PC-9 (cell line): ENCODE measurements around the gene PIEZO2. TPM values are rescaled to one million over a fixed set of nuclear protein-coding genes. Genes with fewer than 3 reads are reported as not detected.

Experiments
- BruUV-seq: library from RNA; stranded (reverse); fragments of 400-500 nt; replicated peaks from 2 replicates; lab custom pipeline; 2021; lab: Mats Ljungman, UMichigan
- CTCF ChIA-PET: fragments of 300-600 bp; sonication (Branson Sonifier 250); formaldehyde crosslinking; loops from one replicate; lab custom pipeline; 2022; ENCODE audit warnings: antibody characterized with exemption; lab: Charles Lee
- POLR2A ChIA-PET: fragments of 300-600 bp; sonication (Branson Sonifier 250); formaldehyde crosslinking; loops from one replicate; lab custom pipeline; 2022; ENCODE audit warnings: antibody characterized with exemption; ENCODE audit not compliant: unreplicated experiment; lab: Charles Lee
- DNase-seq, 2 experiments: peaks; one replicate each; pipeline versions ENCODE4 v3.0.0 to v3.0.0-alpha.2; 2015 to 2022; ENCODE audit warnings: mixed read lengths in 1 of 2
- H2AFZ ChIP-seq: fragments of 200-600 bp; sonication (generic); 2 replicates; pipeline ENCODE4 v1.8.1; 2017; ENCODE audit warnings: antibody characterized with exemption
- H3F3A ChIP-seq: fragments of 200-600 bp; sonication (generic); 2 replicates; pipeline ENCODE4 v1.8.1; 2017; ENCODE audit warnings: antibody characterized with exemption, mild to moderate bottlenecking, low read depth; ENCODE audit not compliant: insufficient read depth
- H3K27ac ChIP-seq: fragments of 200-600 bp; sonication (generic); 2 replicates; pipeline ENCODE4 v1.6.1; 2016; ENCODE audit warnings: mixed run types
- H3K27me3 ChIP-seq: fragments of 200-600 bp; sonication (generic); 2 replicates; pipeline ENCODE4 v1.6.1; 2016; ENCODE audit warnings: low read depth, mixed run types; ENCODE audit not compliant: insufficient read depth
- H3K36me3 ChIP-seq: fragments of 200-600 bp; sonication (generic); 2 replicates; pipeline ENCODE4 v1.6.1; 2016; ENCODE audit warnings: low read depth, mixed run types
- H3K4me1 ChIP-seq: fragments of 200-600 bp; sonication (generic); replicated peaks from 2 replicates; pipeline ENCODE4 v1.6.1; 2016; ENCODE audit warnings: mixed run types; ENCODE audit not compliant: insufficient read depth
- H3K4me2 ChIP-seq: fragments of 200-600 bp; sonication (generic); 2 replicates; pipeline ENCODE4 v1.6.1; 2017; ENCODE audit warnings: mixed run types
- H3K4me3 ChIP-seq: fragments of 200-600 bp; sonication (generic); 2 replicates; pipeline ENCODE4 v1.6.1; 2016; ENCODE audit warnings: mixed run types
- H3K79me2 ChIP-seq: fragments of 200-600 bp; sonication (generic); 2 replicates; pipeline ENCODE4 v1.6.1; 2017; ENCODE audit warnings: low read depth, mixed run types
- H3K9me2 ChIP-seq: fragments of 200-600 bp; sonication (generic); 2 replicates; pipeline ENCODE4 v1.8.1; 2017; ENCODE audit warnings: mild to moderate bottlenecking; ENCODE audit not compliant: insufficient read depth
- H3K9me3 ChIP-seq: fragments of 200-600 bp; sonication (generic); 2 replicates; pipeline ENCODE4 v1.8.1; 2016; ENCODE audit warnings: low read depth; ENCODE audit not compliant: insufficient read depth
- H4K20me1 ChIP-seq: fragments of 200-600 bp; sonication (generic); 2 replicates; pipeline ENCODE4 v1.8.1; 2017; ENCODE audit not compliant: insufficient read depth
- CTCF ChIP-seq: fragments of 200-600 bp; sonication (generic); conservative IDR thresholded peaks from 2 replicates; pipeline ENCODE4 v1.6.1; 2017; ENCODE audit warnings: mixed run types, antibody characterized with exemption, mild to moderate bottlenecking, moderate library complexity
- EZH2 ChIP-seq: fragments of 200-600 bp; sonication (generic); IDR thresholded peaks from 2 replicates; pipeline ENCODE4 v1.8.0; 2017; ENCODE audit warnings: antibody characterized with exemption, low read depth
- intact Hi-C: fragments of 100-400 bp; cut with micrococcal nuclease; formaldehyde crosslinking; loops from one replicate; pipeline ENCODE4 v1.10.0; 2022; ENCODE audit not compliant: unreplicated experiment
- total RNA-seq: library from RNA; stranded (reverse); gene quantifications from 2 replicates; pipeline ENCODE4 v1.2.3, GENCODE V29; 2021

The PIEZO2 gene
- total RNA-seq, 1 experiment from 2014 or later, result not detected

GRCh38 chr18:11153097-11153496, 3.7 kb upstream of the PIEZO2 start:
- Histone ChIP-seq H3K9me2 (no peaks in the 10 kb centered on the region), H3K4me3 (no peak overlapping the region), H3K9me3 (no peaks in the 10 kb centered on the region), H4K20me1 (no peaks in the 10 kb centered on the region), H3K36me3 (no peaks in the 10 kb centered on the region), H3K4me2 (no peak overlapping the region), H3K27me3 (peaks cover 50% of the 10 kb centered on the region), H3K4me1 (no peaks in the 10 kb centered on the region), H3F3A (no peaks in the 10 kb centered on the region), H3K27ac (no peak overlapping the region), H2AFZ (no peak overlapping the region), H3K79me2 (no peaks in the 10 kb centered on the region)
- ChIA-PET POLR2A (no interaction called here), CTCF (no interaction called here)
- TF ChIP-seq CTCF (no peak), EZH2 (no peak)
- no TSS peak for BruUV-seq
- intact Hi-C loops, result no loop called here
- DNase-seq, result no peak

GRCh38 chr18:11150271-11150615, 874 bp upstream of the PIEZO2 start:
- no peak for TF ChIP-seq EZH2
- no peak for TF ChIP-seq CTCF
- H2AFZ ChIP-seq, result no peak overlapping the region
- ChIA-PET POLR2A (no interaction called here), CTCF (no interaction called here)
- no peaks in the 10 kb centered on the region for H3F3A ChIP-seq
- H3K4me3 ChIP-seq, result no peak overlapping the region
- no peak overlapping the region for H3K4me2 ChIP-seq
- intact Hi-C loops, result no loop called here
- no peaks in the 10 kb centered on the region for H3K4me1 ChIP-seq
- no peaks in the 10 kb centered on the region for H3K9me2 ChIP-seq
- H4K20me1 ChIP-seq, result no peaks in the 10 kb centered on the region
- no peaks in the 10 kb centered on the region for H3K9me3 ChIP-seq
- no peak overlapping the region for H3K27ac ChIP-seq
- peaks cover 58% of the 10 kb centered on the region for H3K27me3 ChIP-seq
- DNase-seq, result no peak
- BruUV-seq, result no TSS peak
- no peaks in the 10 kb centered on the region for H3K79me2 ChIP-seq
- H3K36me3 ChIP-seq, result no peaks in the 10 kb centered on the region

- ChIA-PET CTCF (no interaction called here), POLR2A (no interaction called here)
- no peaks in the 10 kb centered on the region for H3K4me1 ChIP-seq
- no peaks in the 10 kb centered on the region for H3F3A ChIP-seq
- no peaks in the 10 kb centered on the region for H3K79me2 ChIP-seq
- H3K4me3 ChIP-seq, result no peak overlapping the region
- no peaks in the 10 kb centered on the region for H4K20me1 ChIP-seq
- H3K9me3 ChIP-seq, result no peaks in the 10 kb centered on the region
- no peak for DNase-seq
- intact Hi-C loops, result no loop called here
- H3K4me2 ChIP-seq, result no peak overlapping the region
- no peaks in the 10 kb centered on the region for H3K36me3 ChIP-seq
- H2AFZ ChIP-seq, result no peak overlapping the region
- TF ChIP-seq EZH2 (no peak), CTCF (no peak)
- BruUV-seq, result no TSS peak
- H3K9me2 ChIP-seq, result no peaks in the 10 kb centered on the region
- H3K27me3 ChIP-seq, result peaks cover 67% of the 10 kb centered on the region
- no peak overlapping the region for H3K27ac ChIP-seq
These were observed 509 bp downstream of the PIEZO2 start for GRCh38 chr18:11148680-11149440.
